HepG2 (cell line): ENCODE measurements around the gene ZFP1. TPM values are rescaled to one million over a fixed set of nuclear protein-coding genes. Genes with fewer than 3 reads are reported as not detected.
A peak's percentile ranks its signal among the peaks of the same experiment; 100 is the strongest.

Experiments used
- ATF5 ChIP-seq: sonication (generic); formaldehyde crosslinking; IDR thresholded peaks from 2 replicates; pipeline ENCODE4 v1.4.0; 2020; ENCODE audit warnings: mild to moderate bottlenecking, low read depth, missing genetic modification reagents
- BHLHE40 ChIP-seq: IDR thresholded peaks from 2 replicates; pipeline ENCODE4 v1.6.1; 2011; ENCODE audit warnings: low read length, improper control_type of control experiment
- CHCHD3 ChIP-seq: sonication (generic); formaldehyde crosslinking; IDR thresholded peaks from 2 replicates; pipeline ENCODE4 v1.8.0; 2022; ENCODE audit warnings: mild to moderate bottlenecking, missing genetic modification reagents, moderate library complexity
- CREM ChIP-seq, 2 experiments: sonication (generic) in 1 of 2; formaldehyde crosslinking in 1 of 2; IDR thresholded peaks; 2 replicates each; pipeline versions ENCODE4 v1.4.0 to v1.6.1; 2016 to 2020; ENCODE audit warnings: antibody characterized with exemption in 1 of 2, mild to moderate bottlenecking in 1 of 2, missing genetic modification reagents in 1 of 2
- HMG20B ChIP-seq: conservative IDR thresholded peaks from 2 replicates; pipeline ENCODE4 v1.6.1; 2016; ENCODE audit warnings: missing genetic modification reagents, missing compliant biosample characterization
- HNRNPLL ChIP-seq: fragments of 200-400 bp; formaldehyde crosslinking; IDR thresholded peaks from 2 replicates; pipeline ENCODE4 v1.6.1; 2017; ENCODE audit warnings: mild to moderate bottlenecking, low read depth, low read length; ENCODE audit not compliant: poor library complexity, severe bottlenecking
- HOMEZ ChIP-seq: IDR thresholded peaks from 2 replicates; pipeline ENCODE4 v1.6.1; 2016; ENCODE audit warnings: low read depth
- NCOA1 ChIP-seq: sonication (generic); formaldehyde crosslinking; IDR thresholded peaks from 2 replicates; pipeline ENCODE4 v1.9.0; 2021; ENCODE audit warnings: missing genetic modification reagents
- NCOR1 ChIP-seq: fragments of 200-600 bp; sonication (generic); IDR thresholded peaks from 2 replicates; pipeline ENCODE4 v1.7.0; 2017; ENCODE audit warnings: antibody characterized with exemption, low read length, borderline replicate concordance
- POLR2A ChIP-seq, 2 experiments: IDR thresholded peaks; 2 replicates each; pipeline ENCODE4 v1.6.1; 2011; ENCODE audit warnings: low read depth in 2 of 2, low read length in 2 of 2, mild to moderate bottlenecking in 1 of 2, moderate library complexity in 1 of 2; ENCODE audit not compliant: insufficient read depth in 1 of 2
- SALL1 ChIP-seq: sonication (generic); formaldehyde crosslinking; IDR thresholded peaks from 2 replicates; pipeline ENCODE4 v1.8.0; 2022; ENCODE audit warnings: mild to moderate bottlenecking, missing genetic modification reagents
- SALL2 ChIP-seq: sonication (generic); formaldehyde crosslinking; IDR thresholded peaks from 2 replicates; pipeline ENCODE4 v1.8.1; 2023; ENCODE audit warnings: mild to moderate bottlenecking, missing genetic modification reagents, inconsistent platforms
- SOX5 ChIP-seq: IDR thresholded peaks from 2 replicates; pipeline ENCODE4 v1.6.1; 2016; ENCODE audit warnings: borderline replicate concordance
- U2AF2 ChIP-seq: fragments of 200-400 bp; formaldehyde crosslinking; IDR thresholded peaks from 2 replicates; pipeline ENCODE4 v1.6.1; 2017; ENCODE audit warnings: low read depth, mild to moderate bottlenecking, low read length
- ZBTB10 ChIP-seq: sonication (generic); formaldehyde crosslinking; IDR thresholded peaks from 2 replicates; pipeline ENCODE4 v1.4.0; 2020; ENCODE audit warnings: missing genetic modification reagents, borderline replicate concordance
- ZMAT5 ChIP-seq: sonication (generic); formaldehyde crosslinking; IDR thresholded peaks from 2 replicates; pipeline ENCODE4 v1.5.0; 2020; ENCODE audit warnings: mild to moderate bottlenecking, low read depth, missing genetic modification reagents, borderline replicate concordance
- ZNF121 ChIP-seq: sonication (generic); formaldehyde crosslinking; IDR thresholded peaks from 2 replicates; pipeline ENCODE4 v1.5.0; 2020; ENCODE audit warnings: mild to moderate bottlenecking, missing genetic modification reagents
- ZNF337 ChIP-seq: sonication (generic); formaldehyde crosslinking; IDR thresholded peaks from 2 replicates; pipeline ENCODE4 v1.5.1; 2020; ENCODE audit warnings: missing genetic modification reagents, low read depth, mild to moderate bottlenecking, borderline replicate concordance
- ZNF430 ChIP-seq: sonication (generic); formaldehyde crosslinking; IDR thresholded peaks from 2 replicates; pipeline ENCODE4 v1.9.0; 2021; ENCODE audit warnings: mild to moderate bottlenecking, missing genetic modification reagents
- ZNF580 ChIP-seq: IDR thresholded peaks from 2 replicates; pipeline ENCODE4 v1.6.1; 2016; ENCODE audit warnings: low read depth, borderline replicate concordance
- ZNF660 ChIP-seq: sonication (generic); formaldehyde crosslinking; IDR thresholded peaks from 2 replicates; pipeline ENCODE4 v1.5.1; 2020; ENCODE audit warnings: mild to moderate bottlenecking, low read depth, missing genetic modification reagents, borderline replicate concordance
- ZNF746 ChIP-seq: sonication (generic); formaldehyde crosslinking; IDR thresholded peaks from 2 replicates; pipeline ENCODE4 v1.8.0; 2022; ENCODE audit warnings: mild to moderate bottlenecking, missing genetic modification reagents
- polyA plus RNA-seq, 8 experiments: library from polyadenylated mRNA; depleted of rRNA in 3 of 8; stranded (reverse) in 7 of 8; unstranded in 1 of 8; fragments of >200 nt; fragmentation: Illumina TruSeq in 4 of 8; extraction: Trizol in 4 of 8; gene quantifications; 2 replicates each; pipeline versions ENCODE4 v1.2.1 to v1.2.3, GENCODE V29; 2011 to 2016; ENCODE audit warnings: low read depth in 4 of 8, missing spikeins in 1 of 8, mixed read lengths in 1 of 8; ENCODE audit not compliant: insufficient read depth in 1 of 8
- total RNA-seq, 5 experiments: library from RNA; depleted of rRNA; stranded (reverse); fragments of >200 nt; fragmentation: Illumina TruSeq; extraction: Trizol; gene quantifications; 2 replicates each; pipeline ENCODE4 v1.2.3, GENCODE V29; 2016; ENCODE audit warnings: low read depth in 1 of 5

ZFP1 gene
- total and polyA plus RNA-seq, 2 of the 13 experiments (the other 11 are each of a cell fraction or from before 2014, with no cell fraction given), result 8.3 to 14.0 TPM

GRCh38 chr16:75148311-75149195 lies at the start of gene ZFP1 (continued):
- TF ChIP-seq CREM (IDR thresholded peaks at IDR 0.05), result peak; percentile 72
- peak; percentile 44; the same call in 1 of the 2 replicates for TF ChIP-seq CREM (CRISPR knock-in tag; IDR thresholded peaks at IDR 0.05)
- TF ChIP-seq SOX5 (CRISPR knock-in tag), result no peak; the same call in 1 of the 2 replicates
- TF ChIP-seq SALL2, result peak; percentile 97
- TF ChIP-seq ZNF580 (CRISPR knock-in tag), result peak; percentile 90; the same call in 1 of the 2 replicates
- TF ChIP-seq HNRNPLL, result peak; percentile 61
- TF ChIP-seq ZNF660 (CRISPR knock-in tag), result no peak
- TF ChIP-seq NCOR1, result no peak; the same call in 1 of the 2 replicates
- peak; percentile 43 to 85; a peak in 3 of 4 replicates for TF ChIP-seq POLR2A (IDR thresholded peaks at IDR 0.05; ENCODE audit: insufficient read depth in 1 of 2, low read depth in 2 of 2, low read length in 2 of 2)
- TF ChIP-seq ZNF337 (CRISPR knock-in tag), result 0 out of 2 replicates have a peak, but pooled peaks have one; percentile 52
- no peak; the same call in 1 of the 2 replicates for TF ChIP-seq NCOA1 (CRISPR knock-in tag)
- no peak for TF ChIP-seq ZNF121 (CRISPR knock-in tag)
- TF ChIP-seq ATF5 (CRISPR knock-in tag), result no peak
- TF ChIP-seq HOMEZ, result peak; percentile 31; the same call in 1 of the 2 replicates
- peak; percentile 51; the same call in 1 of the 2 replicates for TF ChIP-seq ZBTB10
- TF ChIP-seq U2AF2, result no peak
- peak; percentile 62; the same call in 1 of the 2 replicates for TF ChIP-seq ZNF430 (CRISPR knock-in tag)
- TF ChIP-seq HMG20B (CRISPR knock-in tag), result 0 out of 2 replicates have a peak, but pooled peaks have one; percentile 39
- no peak for TF ChIP-seq ZMAT5
- no peak; the same call in 1 of the 2 replicates for TF ChIP-seq CHCHD3
- TF ChIP-seq ZNF746 (CRISPR knock-in tag), result peak; percentile 74; the same call in 1 of the 2 replicates
- peak; percentile 95 for TF ChIP-seq SALL1 (CRISPR knock-in tag)
- TF ChIP-seq BHLHE40, result peak; percentile 73
